ENCODE results near the gene FBXO24.

Gene FBXO24

GRCh38 chr7:100591596-100591995 is 5.5 kb downstream of the FBXO24 start:
- no peaks in the 10 kb centered on the region for H3K27me3 ChIP-seq (ENCODE audit: control insufficient read depth in 3 of 3, insufficient read depth in 3 of 3, low read depth in 1 of 3, low read length in 3 of 3)
- no peak overlapping the region for H3K23ac ChIP-seq (ENCODE audit: low read depth, low read length, poor library complexity)
- WGBS, 2 donors (ENCODE audit: extremely low coverage in 2 of 2, insufficient read length in 2 of 2, insufficient replicate concordance in 1 of 2): no CpG with 5 or more reads among the region's 17 CpGs
- no peak overlapping the region for H3K27ac ChIP-seq (replicated peaks; ENCODE audit: low read length)
- no peak overlapping the region for H2BK12ac ChIP-seq (ENCODE audit: low read length)
- no peak for DNase-seq (ENCODE audit: low spot score)
- no peak overlapping the region for H3K14ac ChIP-seq (ENCODE audit: low read length)
- no peak overlapping the region for H2BK120ac ChIP-seq (ENCODE audit: low read depth, low read length)
- no peak overlapping the region for H3K4ac ChIP-seq (ENCODE audit: low read length)
- H4K91ac ChIP-seq (ENCODE audit: low read depth, low read length, poor library complexity): no peak overlapping the region
- no peaks in the 10 kb centered on the region for H3K9me3 ChIP-seq (replicated peaks in 1 of 2; ENCODE audit: control insufficient read depth in 2 of 2, insufficient read depth in 1 of 2, low read depth in 1 of 2, low read length in 2 of 2)
- H3K18ac ChIP-seq (ENCODE audit: low read length): no peak overlapping the region
- H3K4me1 ChIP-seq (ENCODE audit: control insufficient read depth in 2 of 2, insufficient read depth in 1 of 2, low read depth in 1 of 2, low read length in 2 of 2): peaks cover 6 to 17% of the 10 kb centered on the region in 2 donors
- no peak overlapping the region for H2BK15ac ChIP-seq (ENCODE audit: low read length)
- peaks cover 0 to 2% of the 10 kb centered on the region in 2 donors for H3K36me3 ChIP-seq (replicated peaks in 1 of 2; ENCODE audit: control insufficient read depth in 2 of 2, insufficient read depth in 2 of 2, low read length in 2 of 2)
- H3K79me1 ChIP-seq (ENCODE audit: low read depth, low read length): no peaks in the 10 kb centered on the region
- H4K8ac ChIP-seq (ENCODE audit: low read depth, low read length): no peak overlapping the region
- no peak overlapping the region for H2BK5ac ChIP-seq (ENCODE audit: low read length)
- peak overlapping the region; percentile 4 for H2AK5ac ChIP-seq (ENCODE audit: low read depth, low read length)
- H3K4me2 ChIP-seq (ENCODE audit: insufficient read depth, low read length, poor library complexity, severe bottlenecking): no peak overlapping the region
- H3K9ac ChIP-seq (ENCODE audit: low read depth, low read length, poor library complexity): no peak overlapping the region
- no peak overlapping the region for H3K4me3 ChIP-seq (ENCODE audit: low read length in 2 of 2)
- H2AFZ ChIP-seq (ENCODE audit: low read length): no peak overlapping the region

- Histone ChIP-seq H2AK5ac (ENCODE audit: low read depth, low read length) (no peak overlapping the region), H3K79me1 (ENCODE audit: low read depth, low read length) (peaks cover 2% of the 10 kb centered on the region), H3K4ac (ENCODE audit: low read length) (no peak overlapping the region), H3K4me1 (ENCODE audit: control insufficient read depth in 2 of 2, insufficient read depth in 1 of 2, low read depth in 1 of 2, low read length in 2 of 2) (peaks cover 2 to 4% of the 10 kb centered on the region in 2 donors), H4K91ac (ENCODE audit: low read depth, low read length, poor library complexity) (no peak overlapping the region), H3K27ac (replicated peaks; ENCODE audit: low read length) (no peak overlapping the region), H2BK5ac (ENCODE audit: low read length) (no peak overlapping the region), H3K27me3 (ENCODE audit: control insufficient read depth in 3 of 3, insufficient read depth in 3 of 3, low read depth in 1 of 3, low read length in 3 of 3) (no peaks in the 10 kb centered on the region), H2BK120ac (ENCODE audit: low read depth, low read length) (no peak overlapping the region), H3K36me3 (replicated peaks in 1 of 2; ENCODE audit: control insufficient read depth in 2 of 2, insufficient read depth in 2 of 2, low read length in 2 of 2) (peaks cover 0 to 2% of the 10 kb centered on the region in 2 donors), H2AFZ (ENCODE audit: low read length) (no peak overlapping the region), H3K14ac (ENCODE audit: low read length) (no peak overlapping the region), H4K8ac (ENCODE audit: low read depth, low read length) (no peak overlapping the region), H3K9ac (ENCODE audit: low read depth, low read length, poor library complexity) (no peak overlapping the region), H3K23ac (ENCODE audit: low read depth, low read length, poor library complexity) (no peak overlapping the region), H3K4me3 (ENCODE audit: low read length in 2 of 2) (no peak overlapping the region), H2BK15ac (ENCODE audit: low read length) (no peak overlapping the region), H2BK12ac (ENCODE audit: low read length) (no peak overlapping the region), H3K4me2 (ENCODE audit: insufficient read depth, low read length, poor library complexity, severe bottlenecking) (no peak overlapping the region), H3K9me3 (replicated peaks in 1 of 2; ENCODE audit: control insufficient read depth in 2 of 2, insufficient read depth in 1 of 2, low read depth in 1 of 2, low read length in 2 of 2) (no peaks in the 10 kb centered on the region), H3K18ac (ENCODE audit: low read length) (no peak overlapping the region)
- no peak for DNase-seq (ENCODE audit: low spot score)
- no CpG with 5 or more reads among the region's 7 CpGs for WGBS, 2 donors (ENCODE audit: extremely low coverage in 2 of 2, insufficient read length in 2 of 2, insufficient replicate concordance in 1 of 2)
Observed at GRCh38 chr7:100595188-100595587, 9.1 kb downstream of the FBXO24 start.

- no peak overlapping the region for H2BK12ac ChIP-seq (ENCODE audit: low read length)
- H3K27ac ChIP-seq (replicated peaks; ENCODE audit: low read length): no peak overlapping the region
- peak overlapping the region; percentile 6 for H2AFZ ChIP-seq (ENCODE audit: low read length)
- H3K14ac ChIP-seq (ENCODE audit: low read length): no peak overlapping the region
- no peak overlapping the region for H2AK5ac ChIP-seq (ENCODE audit: low read depth, low read length)
- H3K4me3 ChIP-seq (ENCODE audit: low read length in 2 of 2): no peak overlapping the region
- H3K27me3 ChIP-seq (ENCODE audit: control insufficient read depth in 3 of 3, insufficient read depth in 3 of 3, low read depth in 1 of 3, low read length in 3 of 3): no peaks in the 10 kb centered on the region
- H3K23ac ChIP-seq (ENCODE audit: low read depth, low read length, poor library complexity): no peak overlapping the region
- DNase-seq (ENCODE audit: low spot score): no peak
- H3K9ac ChIP-seq (ENCODE audit: low read depth, low read length, poor library complexity): no peak overlapping the region
- peaks cover 7% of the 10 kb centered on the region for H3K79me1 ChIP-seq (ENCODE audit: low read depth, low read length)
- no peak overlapping the region for H4K8ac ChIP-seq (ENCODE audit: low read depth, low read length)
- no CpG with 5 or more reads among the region's 4 CpGs for WGBS, 2 donors (ENCODE audit: extremely low coverage in 2 of 2, insufficient read length in 2 of 2, insufficient replicate concordance in 1 of 2)
- H3K4me2 ChIP-seq (ENCODE audit: insufficient read depth, low read length, poor library complexity, severe bottlenecking): no peak overlapping the region
- H2BK5ac ChIP-seq (ENCODE audit: low read length): no peak overlapping the region
- H3K18ac ChIP-seq (ENCODE audit: low read length): no peak overlapping the region
- no peaks in the 10 kb centered on the region for H3K9me3 ChIP-seq (replicated peaks in 1 of 2; ENCODE audit: control insufficient read depth in 2 of 2, insufficient read depth in 1 of 2, low read depth in 1 of 2, low read length in 2 of 2)
- H3K4me1 ChIP-seq (ENCODE audit: control insufficient read depth in 2 of 2, insufficient read depth in 1 of 2, low read depth in 1 of 2, low read length in 2 of 2): peaks cover 16 to 21% of the 10 kb centered on the region in 2 donors
- no peak overlapping the region for H2BK15ac ChIP-seq (ENCODE audit: low read length)
- H4K91ac ChIP-seq (ENCODE audit: low read depth, low read length, poor library complexity): no peak overlapping the region
- H3K36me3 ChIP-seq (replicated peaks in 1 of 2; ENCODE audit: control insufficient read depth in 2 of 2, insufficient read depth in 2 of 2, low read length in 2 of 2): peaks cover 0 to 2% of the 10 kb centered on the region in 2 donors
- no peak overlapping the region for H3K4ac ChIP-seq (ENCODE audit: low read length)
- H2BK120ac ChIP-seq (ENCODE audit: low read depth, low read length): no peak overlapping the region
Observed at GRCh38 chr7:100598425-100598824, 12.3 kb downstream of the FBXO24 start.

GRCh38 chr7:100599911-100600729 is 14.0 kb downstream of the FBXO24 start:
- Histone ChIP-seq H3K27ac (replicated peaks; ENCODE audit: low read length) (no peak overlapping the region), H4K91ac (ENCODE audit: low read depth, low read length, poor library complexity) (no peak overlapping the region), H3K18ac (ENCODE audit: low read length) (peak overlapping the region; percentile 80), H3K4me1 (ENCODE audit: control insufficient read depth in 2 of 2, insufficient read depth in 1 of 2, low read depth in 1 of 2, low read length in 2 of 2) (peaks cover 21 to 26% of the 10 kb centered on the region in 2 donors), H2BK120ac (ENCODE audit: low read depth, low read length) (no peak overlapping the region), H3K4me2 (ENCODE audit: insufficient read depth, low read length, poor library complexity, severe bottlenecking) (no peak overlapping the region), H2AFZ (ENCODE audit: low read length) (no peak overlapping the region), H3K79me1 (ENCODE audit: low read depth, low read length) (peaks cover 9% of the 10 kb centered on the region), H3K4ac (ENCODE audit: low read length) (no peak overlapping the region), H3K4me3 (ENCODE audit: low read length in 2 of 2) (no peak overlapping the region), H2BK12ac (ENCODE audit: low read length) (peak overlapping the region; percentile 90), H4K8ac (ENCODE audit: low read depth, low read length) (no peak overlapping the region), H3K9me3 (replicated peaks in 1 of 2; ENCODE audit: control insufficient read depth in 2 of 2, insufficient read depth in 1 of 2, low read depth in 1 of 2, low read length in 2 of 2) (no peaks in the 10 kb centered on the region), H3K27me3 (ENCODE audit: control insufficient read depth in 3 of 3, insufficient read depth in 3 of 3, low read depth in 1 of 3, low read length in 3 of 3) (peaks cover 0 to 8% (median 0%) of the 10 kb centered on the region in 3 experiments), H2BK15ac (ENCODE audit: low read length) (no peak overlapping the region), H2BK5ac (ENCODE audit: low read length) (peak overlapping the region; percentile 75), H2AK5ac (ENCODE audit: low read depth, low read length) (peak overlapping the region; percentile 84), H3K14ac (ENCODE audit: low read length) (no peak overlapping the region), H3K23ac (ENCODE audit: low read depth, low read length, poor library complexity) (peak overlapping the region; percentile 75), H3K9ac (ENCODE audit: low read depth, low read length, poor library complexity) (peak overlapping the region; percentile 60), H3K36me3 (replicated peaks in 1 of 2; ENCODE audit: control insufficient read depth in 2 of 2, insufficient read depth in 2 of 2, low read length in 2 of 2) (peaks cover 0 to 2% of the 10 kb centered on the region in 2 donors)
- no peak for DNase-seq (ENCODE audit: low spot score)
- no CpG with 5 or more reads among the region's 18 CpGs for WGBS, 2 donors (ENCODE audit: extremely low coverage in 2 of 2, insufficient read length in 2 of 2, insufficient replicate concordance in 1 of 2)
